Right renal pelvis (tissue), 4 donors: Measurements from ENCODE around the gene INTS1. TPM values are rescaled to one million over a fixed set of nuclear protein-coding genes. Genes with fewer than 3 reads are reported as not detected.

ENCODE experiments used
- DNase-seq, 4 donors: peaks; one replicate each; pipeline ENCODE4 v3.0.0-alpha.2; 2013; ENCODE audit warnings: low read depth in 4 of 4, low spot score in 3 of 4, missing footprints in 1 of 4
- polyA plus RNA-seq, 4 donors: library from polyadenylated mRNA; unstranded; fragments of 120-200 nt; gene quantifications; one replicate each; pipeline ENCODE4 v1.2.1, GENCODE V29; 2013; ENCODE audit not compliant: insufficient read length in 4 of 4

Gene INTS1, protein sequence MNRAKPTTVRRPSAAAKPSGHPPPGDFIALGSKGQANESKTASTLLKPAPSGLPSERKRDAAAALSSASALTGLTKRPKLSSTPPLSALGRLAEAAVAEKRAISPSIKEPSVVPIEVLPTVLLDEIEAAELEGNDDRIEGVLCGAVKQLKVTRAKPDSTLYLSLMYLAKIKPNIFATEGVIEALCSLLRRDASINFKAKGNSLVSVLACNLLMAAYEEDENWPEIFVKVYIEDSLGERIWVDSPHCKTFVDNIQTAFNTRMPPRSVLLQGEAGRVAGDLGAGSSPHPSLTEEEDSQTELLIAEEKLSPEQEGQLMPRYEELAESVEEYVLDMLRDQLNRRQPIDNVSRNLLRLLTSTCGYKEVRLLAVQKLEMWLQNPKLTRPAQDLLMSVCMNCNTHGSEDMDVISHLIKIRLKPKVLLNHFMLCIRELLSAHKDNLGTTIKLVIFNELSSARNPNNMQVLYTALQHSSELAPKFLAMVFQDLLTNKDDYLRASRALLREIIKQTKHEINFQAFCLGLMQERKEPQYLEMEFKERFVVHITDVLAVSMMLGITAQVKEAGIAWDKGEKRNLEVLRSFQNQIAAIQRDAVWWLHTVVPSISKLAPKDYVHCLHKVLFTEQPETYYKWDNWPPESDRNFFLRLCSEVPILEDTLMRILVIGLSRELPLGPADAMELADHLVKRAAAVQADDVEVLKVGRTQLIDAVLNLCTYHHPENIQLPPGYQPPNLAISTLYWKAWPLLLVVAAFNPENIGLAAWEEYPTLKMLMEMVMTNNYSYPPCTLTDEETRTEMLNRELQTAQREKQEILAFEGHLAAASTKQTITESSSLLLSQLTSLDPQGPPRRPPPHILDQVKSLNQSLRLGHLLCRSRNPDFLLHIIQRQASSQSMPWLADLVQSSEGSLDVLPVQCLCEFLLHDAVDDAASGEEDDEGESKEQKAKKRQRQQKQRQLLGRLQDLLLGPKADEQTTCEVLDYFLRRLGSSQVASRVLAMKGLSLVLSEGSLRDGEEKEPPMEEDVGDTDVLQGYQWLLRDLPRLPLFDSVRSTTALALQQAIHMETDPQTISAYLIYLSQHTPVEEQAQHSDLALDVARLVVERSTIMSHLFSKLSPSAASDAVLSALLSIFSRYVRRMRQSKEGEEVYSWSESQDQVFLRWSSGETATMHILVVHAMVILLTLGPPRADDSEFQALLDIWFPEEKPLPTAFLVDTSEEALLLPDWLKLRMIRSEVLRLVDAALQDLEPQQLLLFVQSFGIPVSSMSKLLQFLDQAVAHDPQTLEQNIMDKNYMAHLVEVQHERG (N-terminal part only)
- 10 to 100 TPM; 61.7 to 85.8 (median 66.1) TPM for polyA plus RNA-seq

DNA sequence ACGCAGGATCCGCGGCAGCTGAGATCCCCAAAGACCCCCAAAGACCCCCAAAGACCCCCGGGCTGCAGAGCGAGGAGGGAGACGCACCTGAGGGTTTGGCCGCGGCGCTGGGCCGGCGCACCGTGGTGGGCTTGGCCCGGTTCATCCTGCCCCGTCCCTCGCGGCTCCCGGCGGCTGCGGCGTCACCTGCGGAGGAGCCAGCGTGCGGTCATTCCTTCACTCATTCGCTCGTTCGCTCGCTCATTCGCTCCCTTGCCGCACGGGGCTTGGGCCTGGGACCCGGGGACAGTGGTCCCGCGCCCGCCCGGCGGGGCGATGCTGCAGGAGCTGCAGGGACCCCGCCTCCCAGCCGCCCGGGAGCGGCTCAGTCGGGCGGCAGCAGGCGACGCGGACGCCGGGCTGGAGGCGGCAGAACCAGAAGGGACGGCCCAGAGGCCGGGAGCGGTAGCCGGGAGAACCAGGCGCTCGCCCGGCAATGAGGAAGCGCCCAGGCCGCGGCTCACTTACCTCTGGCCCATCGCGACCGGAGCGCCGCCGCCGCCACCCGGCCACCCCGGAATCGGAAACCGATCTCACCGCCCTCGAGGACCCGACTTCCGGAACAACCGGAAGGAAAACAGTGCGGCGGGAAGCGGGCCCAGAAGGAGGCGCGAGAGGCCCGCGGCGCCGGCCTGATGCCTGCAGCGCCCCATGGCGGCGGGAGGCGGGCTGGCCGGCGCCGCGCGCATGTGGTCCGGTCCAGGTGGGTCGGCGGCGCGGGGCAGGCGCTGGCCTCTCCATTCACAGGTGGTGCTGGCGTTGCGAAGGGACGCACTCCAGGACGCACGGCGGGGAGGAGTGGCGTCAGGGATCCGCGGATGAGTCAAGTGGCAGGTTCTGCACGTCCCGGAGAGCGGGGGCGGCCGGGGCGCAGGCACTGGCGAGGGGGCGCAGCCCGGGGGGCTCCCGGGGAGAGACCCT lies at the start of gene INTS1:
TSS of gene INTS1 (minus strand) at position 574 of the 960 bp plus-strand sequence. CDS start at position 145, 429 bp downstream.
- DNase-seq: peak; percentile 77 to 87 (median 86)

DNA sequence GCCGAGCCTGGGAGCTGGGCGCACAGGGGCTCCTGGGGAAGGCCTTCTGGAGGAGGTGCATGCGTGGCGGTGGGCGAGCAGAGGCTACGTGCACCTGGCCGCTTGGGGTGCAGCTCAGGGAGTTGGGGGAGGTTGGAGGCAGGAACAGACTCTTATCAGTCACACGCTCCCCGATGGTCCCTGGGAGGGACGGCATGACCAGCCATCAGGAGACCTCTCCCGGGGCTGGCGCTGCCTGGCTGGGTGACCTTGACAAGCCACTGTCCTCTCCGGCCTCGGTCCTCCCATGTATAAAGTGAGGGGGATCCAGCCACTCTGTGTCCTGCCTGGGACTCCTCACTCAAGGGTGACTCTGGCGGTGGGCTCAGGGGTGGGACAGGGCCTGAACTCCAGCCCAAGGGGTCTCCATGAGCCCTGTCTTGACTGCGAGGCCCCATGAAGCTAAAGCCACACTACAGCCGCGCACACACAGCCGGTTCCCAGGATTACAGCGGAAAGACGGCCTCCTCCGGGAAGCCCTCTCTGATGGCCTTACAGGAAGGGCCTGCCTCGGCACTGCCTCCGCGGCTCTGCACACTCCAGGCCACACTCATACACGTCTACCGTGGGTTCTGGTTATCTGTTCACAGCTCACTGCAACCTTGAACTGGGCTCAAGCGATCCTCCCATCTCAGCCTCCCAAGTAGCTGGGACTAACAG lies 49.5 kb upstream of the INTS1 start:
- no peak for DNase-seq

- DNase-seq: no peak
These were observed 48.0 kb upstream of the INTS1 start for GRCh38 chr7:1552200-1552599.

- DNase-seq: no peak
These were observed 46.6 kb upstream of the INTS1 start for GRCh38 chr7:1550846-1551155.

DNA sequence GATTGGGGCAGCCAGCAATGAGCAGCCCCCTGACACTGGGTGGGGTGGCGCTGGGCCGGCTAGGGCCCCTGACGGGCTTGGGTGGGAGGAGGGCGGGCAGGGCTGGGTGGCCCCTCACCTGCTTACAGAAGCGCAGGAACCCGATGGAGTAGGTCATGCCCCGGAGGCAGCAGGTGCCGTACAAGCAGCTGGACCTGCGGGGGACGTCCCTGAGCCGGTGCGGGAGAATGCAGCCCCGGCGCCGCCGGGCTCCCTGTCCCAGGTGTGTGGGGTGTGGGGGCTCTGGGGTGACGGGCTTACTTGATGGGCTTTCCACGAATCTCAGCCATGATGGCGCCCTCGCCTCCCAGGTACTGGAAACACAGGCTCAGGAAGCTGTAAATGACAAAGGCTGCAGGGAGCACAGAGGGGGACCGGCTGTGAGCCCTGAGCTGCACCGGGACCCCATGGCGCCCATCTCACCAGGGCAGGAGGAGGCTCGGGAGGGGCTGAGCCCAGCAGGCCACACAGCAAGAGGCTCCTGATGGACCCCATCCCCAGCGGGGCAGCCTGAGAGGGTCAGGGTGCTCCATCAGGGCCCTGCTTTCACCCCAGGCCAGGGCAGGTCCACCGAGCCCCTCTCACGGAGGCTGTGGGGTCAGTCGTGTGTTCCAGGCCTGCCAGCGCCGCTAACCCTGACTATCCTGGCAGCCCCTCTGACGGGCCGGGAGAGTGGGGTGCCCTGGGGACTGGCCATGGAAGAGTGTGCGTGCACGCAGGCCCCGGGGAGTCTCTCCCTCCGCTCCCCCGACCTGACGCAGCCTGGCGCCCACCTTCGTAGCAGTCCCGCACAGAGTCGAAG lies 46.0 kb upstream of the INTS1 start:
- DNase-seq: no peak

GRCh38 chr7:1549357-1550004 lies 45.3 kb upstream of the INTS1 start:
- DNase-seq: no peak

- DNase-seq: no peak
These were observed 44.8 kb upstream of the INTS1 start for GRCh38 chr7:1548944-1549343.

GRCh38 chr7:1548438-1548831 lies 44.2 kb upstream of the INTS1 start:
- DNase-seq: no peak

GRCh38 chr7:1547777-1548437 lies 43.7 kb upstream of the INTS1 start:
- no peak for DNase-seq

DNA sequence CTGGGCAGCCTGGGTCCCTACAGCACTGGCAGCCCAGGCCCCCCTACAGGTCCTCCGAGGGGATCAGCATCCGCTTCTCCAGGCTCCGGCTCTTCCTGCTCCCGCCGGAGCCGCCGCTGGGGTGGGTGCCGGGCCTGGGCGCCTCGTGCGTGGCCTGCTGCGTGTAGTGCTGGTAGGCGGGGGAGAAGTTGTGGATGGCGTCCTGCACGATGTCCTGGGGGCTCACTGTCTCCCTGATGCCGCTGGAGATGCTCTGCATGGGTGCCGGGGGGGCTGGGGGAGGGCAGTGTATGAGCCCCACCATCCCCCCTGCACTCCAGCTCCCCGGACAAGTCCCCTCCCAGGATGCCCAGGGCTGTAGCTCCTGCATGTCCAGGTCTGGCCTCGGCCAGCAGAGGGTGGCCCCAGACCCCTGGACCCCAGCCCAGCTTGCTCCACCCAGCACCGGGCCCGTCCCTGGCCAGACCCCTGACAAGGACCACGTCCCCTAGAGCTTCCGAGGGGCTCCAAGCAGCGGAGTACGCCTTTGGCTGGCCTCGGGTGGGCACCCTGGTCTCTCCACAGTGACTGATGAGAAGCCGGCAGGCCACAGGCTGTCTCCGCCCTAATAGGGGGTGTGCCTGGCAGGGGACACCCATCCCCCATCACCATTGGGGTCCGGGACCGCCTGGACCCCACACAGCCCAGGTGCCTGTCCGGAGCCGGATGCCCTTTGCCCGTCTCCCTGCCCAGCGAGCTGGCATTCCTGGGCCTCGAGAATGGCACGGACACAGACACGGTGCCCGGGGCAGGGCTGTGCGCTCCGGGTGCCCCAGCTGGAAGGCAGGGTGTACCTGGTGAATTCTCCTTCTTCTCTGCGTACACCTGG lies 43.0 kb upstream of the INTS1 start:
- no peak for DNase-seq

- DNase-seq: no peak
These were observed 42.2 kb upstream of the INTS1 start for GRCh38 chr7:1546274-1546908.

GRCh38 chr7:1545417-1546246 lies 41.4 kb upstream of the INTS1 start:
- no peak for DNase-seq

- no peak for DNase-seq
These were observed 40.8 kb upstream of the INTS1 start for GRCh38 chr7:1544896-1545416.

DNA sequence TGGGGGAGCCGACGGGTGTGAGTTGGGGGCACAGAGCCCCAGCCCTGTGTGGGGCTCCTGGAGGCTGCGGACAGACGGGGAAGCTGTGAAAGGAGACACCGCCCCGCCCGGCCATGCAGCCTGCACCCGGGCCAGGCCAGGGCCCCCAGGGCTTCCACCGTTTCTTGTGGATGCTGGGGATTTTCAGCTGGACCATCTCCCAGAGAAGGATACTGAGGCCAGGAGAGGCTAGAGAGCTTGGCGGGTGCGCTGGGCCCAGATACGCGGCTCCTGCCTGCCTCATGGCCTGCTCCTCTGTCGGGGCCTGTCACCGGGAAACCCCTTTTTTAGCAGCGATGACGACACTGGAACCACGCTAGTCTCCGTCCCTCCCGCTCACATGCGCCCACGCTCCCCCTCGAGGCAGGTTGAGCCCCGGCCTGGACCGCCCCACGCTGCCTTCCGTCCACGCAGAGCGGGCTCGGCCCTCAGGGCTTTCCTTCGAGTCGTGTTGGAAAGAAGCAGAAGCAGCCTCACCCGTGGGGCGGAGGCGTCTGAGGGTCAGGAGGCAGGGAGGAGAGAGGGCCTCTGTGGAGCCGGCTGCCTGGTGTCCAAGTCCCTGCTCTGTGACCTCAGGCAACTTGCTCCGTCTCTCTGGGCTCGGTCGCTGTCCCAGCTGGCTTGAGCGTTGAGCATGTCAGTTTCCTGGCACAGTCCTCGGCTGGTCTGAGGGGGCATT lies 40.1 kb upstream of the INTS1 start:
- DNase-seq: no peak
